Measurements from ENCODE around the gene KCNA10.

DNA sequence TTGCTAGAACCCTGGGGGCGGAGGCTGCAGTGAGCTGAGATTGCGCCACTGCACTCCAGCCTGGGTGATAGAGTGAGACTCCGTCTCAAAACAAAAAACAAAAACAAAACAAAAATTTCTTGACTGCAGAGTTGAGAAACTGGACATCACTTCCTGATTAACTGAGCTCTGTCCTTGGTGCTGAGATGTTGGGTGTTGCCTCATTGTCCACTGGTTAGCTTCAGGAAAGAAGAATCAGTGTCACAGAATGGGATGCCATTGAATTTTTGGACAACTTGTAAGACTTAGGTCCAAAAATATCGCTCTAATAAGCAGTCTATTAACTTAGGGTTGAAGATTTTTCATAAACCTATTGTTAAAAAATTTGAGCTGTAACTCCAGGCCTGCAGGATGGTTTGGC lies 23.8 kb upstream of the KCNA10 start:
- no peak for TF ChIP-seq SP1 (IDR thresholded peaks at IDR 0.05)
- no peak for TF ChIP-seq BHLHE40 (IDR thresholded peaks at IDR 0.05; ENCODE audit: borderline replicate concordance)
- no peak for TF ChIP-seq HDGF (IDR thresholded peaks at IDR 0.05; ENCODE audit: borderline replicate concordance)
- no peak for TF ChIP-seq NFRKB (IDR thresholded peaks at IDR 0.05)
- TF ChIP-seq CTBP1 (IDR thresholded peaks at IDR 0.05; ENCODE audit: borderline replicate concordance): no peak
- no peak for TF ChIP-seq FOXA1 (IDR thresholded peaks at IDR 0.05)
- no peak for TF ChIP-seq FOXM1 (IDR thresholded peaks at IDR 0.05; ENCODE audit: borderline replicate concordance)
- TF ChIP-seq SUZ12 (IDR thresholded peaks at IDR 0.05): no peak
- TF ChIP-seq TARDBP (IDR thresholded peaks at IDR 0.05): no peak
- TF ChIP-seq LEF1 (IDR thresholded peaks at IDR 0.05; ENCODE audit: borderline replicate concordance): no peak
- no peak for TF ChIP-seq ZNF384 (IDR thresholded peaks at IDR 0.05)
- no peak for TF ChIP-seq PKNOX1 (IDR thresholded peaks at IDR 0.05)
- no peak for TF ChIP-seq FOXK2 (IDR thresholded peaks at IDR 0.05)
- TF ChIP-seq ELF4 (IDR thresholded peaks at IDR 0.05): no peak
